ENCODE measurements around the gene FNDC3A. TPM values are rescaled to one million over a fixed set of nuclear protein-coding genes. Genes with fewer than 3 reads are reported as not detected.

The FNDC3A gene
- total RNA-seq, 1 donor from 2014 or later = 18.4 TPM

Other genes starting within 250 kb of the FNDC3A start
- not detected for gene MLNR, start 244.4 kb downstream of the FNDC3A start, total RNA-seq

Measured in left ventricle myocardium superior (tissue), 1 donor.